ENCODE data around the gene TANGO2.

DNA sequence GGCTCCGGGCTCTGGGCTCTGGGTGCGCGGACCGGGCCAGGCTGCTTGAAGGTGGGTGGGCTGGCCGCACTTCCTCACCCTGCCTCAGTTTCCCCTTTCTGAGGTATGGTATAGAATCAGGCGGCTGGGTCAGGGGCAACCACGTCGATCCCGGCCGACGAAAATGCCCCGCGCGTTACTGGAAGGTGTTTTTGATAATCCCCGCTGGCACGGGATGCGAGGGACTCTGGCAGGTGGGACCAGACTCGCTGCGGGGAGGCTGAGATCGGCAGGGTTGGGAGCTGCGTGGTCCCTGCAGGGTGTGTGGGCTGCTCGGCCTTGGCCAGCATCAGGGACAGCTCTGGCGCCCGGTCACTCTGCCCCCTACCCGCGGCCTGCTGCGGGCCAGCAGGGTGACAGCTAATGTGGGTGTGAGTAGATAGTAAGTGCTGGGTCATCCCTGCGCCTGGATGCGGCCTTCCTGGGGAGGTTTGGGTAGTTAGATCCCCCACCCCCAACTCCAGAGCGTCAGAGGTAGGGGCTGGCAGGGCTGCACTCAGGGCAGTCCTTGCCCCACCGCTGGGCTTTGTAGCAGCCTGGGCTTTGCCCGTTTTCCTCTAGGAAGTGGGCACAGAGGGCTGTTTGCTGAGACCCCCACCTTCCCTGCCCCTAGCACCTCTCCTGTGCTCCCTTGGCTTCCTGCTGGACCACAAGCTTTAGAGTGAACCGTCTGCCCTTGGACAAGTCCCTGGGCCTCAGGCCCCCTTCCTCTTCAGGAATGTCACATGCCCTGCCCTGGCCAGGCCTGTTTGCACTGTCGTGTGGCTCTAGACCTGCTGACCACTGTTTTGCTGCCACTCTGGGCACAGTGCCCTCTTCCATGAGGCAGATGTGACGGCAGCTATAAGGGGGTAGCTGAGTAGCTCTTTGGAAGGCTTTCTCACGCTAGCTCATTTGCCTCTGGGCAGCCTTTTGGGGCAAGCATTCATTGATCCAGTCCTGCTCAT lies 579 bp downstream of the TANGO2 start:
- peak; percentile 67 for TF ChIP-seq POLR2A (IDR thresholded peaks at IDR 0.05; ENCODE audit: low read length)
- no peak for TF ChIP-seq GATA1 (IDR thresholded peaks at IDR 0.05; ENCODE audit: low read depth, low read length)
